Measurements from ENCODE around the gene FBXW8.

The FBXW8 gene

GRCh38 chr12:116916714-116917114 lies 6.0 kb downstream of the FBXW8 start:
- no peak for DNase-seq (ENCODE audit: insufficient read length, low spot score)

GRCh38 chr12:116918464-116918863 lies 7.7 kb downstream of the FBXW8 start:
- FAIRE-seq = no peak
- no peak for TF ChIP-seq CTCF (IDR thresholded peaks at IDR 0.05; ENCODE audit: insufficient read depth, missing control alignments)
- DNase-seq (ENCODE audit: insufficient read length, low spot score) = no peak

More at GRCh38 chr12:116916714-116917114, 6.0 kb downstream of the FBXW8 start:
- no peak for TF ChIP-seq CTCF (IDR thresholded peaks at IDR 0.05; ENCODE audit: insufficient read depth, missing control alignments)
- no peak for FAIRE-seq

GRCh38 chr12:116919247-116919661 lies 8.5 kb downstream of the FBXW8 start:
- FAIRE-seq = no peak
- TF ChIP-seq CTCF (IDR thresholded peaks at IDR 0.05; ENCODE audit: insufficient read depth, missing control alignments) = no peak
- no peak for DNase-seq (ENCODE audit: insufficient read length, low spot score)

- no peak for FAIRE-seq
- no peak for TF ChIP-seq CTCF (IDR thresholded peaks at IDR 0.05; ENCODE audit: insufficient read depth, missing control alignments)
- no peak for DNase-seq (ENCODE audit: insufficient read length, low spot score)
These were observed 9.1 kb downstream of the FBXW8 start for GRCh38 chr12:116919706-116920485.

GRCh38 chr12:116920939-116921338 lies 10.2 kb downstream of the FBXW8 start:
- DNase-seq (ENCODE audit: insufficient read length, low spot score) (no peak), FAIRE-seq (no peak)
- no peak for TF ChIP-seq CTCF (IDR thresholded peaks at IDR 0.05; ENCODE audit: insufficient read depth, missing control alignments)

GRCh38 chr12:116922194-116922897 lies 11.6 kb downstream of the FBXW8 start:
- no peak for DNase-seq (ENCODE audit: insufficient read length, low spot score)
- no peak for FAIRE-seq
- no peak for TF ChIP-seq CTCF (IDR thresholded peaks at IDR 0.05; ENCODE audit: insufficient read depth, missing control alignments)

All from D721Med (cell line).